Choroid plexus epithelial cell (primary cell): Measurements from ENCODE around the gene MCFD2.
A peak's percentile ranks its signal among the peaks of the same experiment; 100 is the strongest.
"Not testable (repeated sequence)": the region's sequence is repeated elsewhere in the genome, so short reads cannot be mapped to it uniquely, and the experiment has no call there.

Experiments used
- DNase-seq: peaks from one replicate; pipeline ENCODE4 v3.0.0-alpha.2; 2010; ENCODE audit warnings: low read depth
- H3K4me3 ChIP-seq: 2 replicates; pipeline ENCODE4 v1.5.1; 2011; ENCODE audit warnings: low read depth, mild to moderate bottlenecking, control low read depth, low read length, moderate library complexity
- TF ChIP-seq, protein P1 (sequence below): conservative IDR thresholded peaks from 2 replicates; pipeline ENCODE4 v1.5.1; 2011; ENCODE audit warnings: low read depth, mild to moderate bottlenecking, control low read depth, inconsistent platforms, low read length, moderate library complexity

Gene MCFD2

DNA sequence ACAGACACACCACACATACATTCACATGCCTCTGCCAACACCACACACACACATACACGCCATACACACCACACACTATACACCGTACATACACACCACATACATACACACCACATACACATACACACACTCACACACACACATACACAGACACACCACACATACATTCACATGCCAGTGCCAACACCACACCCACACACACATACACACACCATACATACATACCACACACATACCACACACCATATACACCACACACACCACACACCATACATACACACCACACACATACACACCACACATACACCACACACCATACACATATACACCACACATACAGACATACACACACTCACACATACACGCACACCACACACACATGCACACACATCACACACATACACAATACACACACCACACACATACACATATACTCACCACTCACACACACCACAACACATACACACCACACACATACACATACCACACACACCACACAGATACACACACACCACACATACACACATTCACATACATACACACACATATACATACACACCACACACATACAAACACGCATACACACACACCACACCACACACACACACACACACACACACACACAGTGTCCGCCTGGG is 37.2 kb downstream of the MCFD2 start:
- no peak for DNase-seq
- TF ChIP-seq, protein P1, sequence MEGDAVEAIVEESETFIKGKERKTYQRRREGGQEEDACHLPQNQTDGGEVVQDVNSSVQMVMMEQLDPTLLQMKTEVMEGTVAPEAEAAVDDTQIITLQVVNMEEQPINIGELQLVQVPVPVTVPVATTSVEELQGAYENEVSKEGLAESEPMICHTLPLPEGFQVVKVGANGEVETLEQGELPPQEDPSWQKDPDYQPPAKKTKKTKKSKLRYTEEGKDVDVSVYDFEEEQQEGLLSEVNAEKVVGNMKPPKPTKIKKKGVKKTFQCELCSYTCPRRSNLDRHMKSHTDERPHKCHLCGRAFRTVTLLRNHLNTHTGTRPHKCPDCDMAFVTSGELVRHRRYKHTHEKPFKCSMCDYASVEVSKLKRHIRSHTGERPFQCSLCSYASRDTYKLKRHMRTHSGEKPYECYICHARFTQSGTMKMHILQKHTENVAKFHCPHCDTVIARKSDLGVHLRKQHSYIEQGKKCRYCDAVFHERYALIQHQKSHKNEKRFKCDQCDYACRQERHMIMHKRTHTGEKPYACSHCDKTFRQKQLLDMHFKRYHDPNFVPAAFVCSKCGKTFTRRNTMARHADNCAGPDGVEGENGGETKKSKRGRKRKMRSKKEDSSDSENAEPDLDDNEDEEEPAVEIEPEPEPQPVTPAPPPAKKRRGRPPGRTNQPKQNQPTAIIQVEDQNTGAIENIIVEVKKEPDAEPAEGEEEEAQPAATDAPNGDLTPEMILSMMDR, result no peak
- H3K4me3 ChIP-seq, result no peak overlapping the region

DNA sequence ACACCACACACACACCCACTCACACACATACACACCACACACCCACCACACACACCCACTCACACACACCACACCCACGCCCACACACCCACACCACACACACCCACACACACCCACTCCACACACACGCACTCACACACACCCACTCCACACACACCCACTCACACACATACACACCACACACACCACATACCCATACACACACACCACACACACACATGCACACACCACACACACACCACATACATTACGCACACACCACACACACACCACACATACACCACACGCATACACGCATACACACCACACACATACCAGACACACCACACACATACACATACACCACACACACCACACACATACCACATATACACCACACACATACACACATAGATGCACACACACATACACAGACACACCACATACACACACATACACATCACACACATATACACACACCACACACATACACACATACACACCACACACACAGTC is 37.9 kb downstream of the MCFD2 start:
- TF ChIP-seq, protein P1, result no peak
- no peak overlapping the region for H3K4me3 ChIP-seq
- DNase-seq, result no peak

DNA sequence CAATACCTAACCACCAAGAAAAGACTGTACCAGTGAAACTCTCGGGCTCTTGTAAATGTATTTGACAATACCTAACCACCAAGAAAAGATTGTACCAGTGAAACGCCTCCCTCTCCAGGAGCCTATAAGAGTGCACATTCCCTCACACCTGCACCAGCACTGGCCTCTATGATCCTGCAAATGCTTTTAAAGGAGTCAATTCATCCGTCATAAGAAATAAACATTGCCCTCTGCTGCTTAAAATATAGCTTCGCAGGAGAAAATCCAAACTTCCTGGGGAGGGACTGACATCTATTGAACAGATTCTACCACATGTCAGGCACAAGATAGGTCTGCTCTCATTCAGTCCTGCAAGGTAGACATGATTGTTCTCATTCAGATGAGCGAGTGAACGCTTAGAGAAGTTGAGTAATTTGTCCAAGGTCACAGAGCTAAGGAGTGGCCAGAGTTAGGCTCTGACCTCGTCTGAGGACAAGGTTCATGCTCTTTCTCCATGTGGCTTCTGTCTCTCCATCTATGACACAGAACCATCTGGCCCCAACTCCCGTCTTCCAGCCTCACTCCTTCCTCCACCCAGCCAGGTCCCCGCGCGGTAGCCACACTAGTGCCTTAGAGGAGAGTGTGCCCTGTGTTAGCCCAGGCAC is 38.7 kb downstream of the MCFD2 start:
- TF ChIP-seq, protein P1, result peak; percentile 67
- DNase-seq, result peak; percentile 87
- H3K4me3 ChIP-seq, result no peak overlapping the region

DNA sequence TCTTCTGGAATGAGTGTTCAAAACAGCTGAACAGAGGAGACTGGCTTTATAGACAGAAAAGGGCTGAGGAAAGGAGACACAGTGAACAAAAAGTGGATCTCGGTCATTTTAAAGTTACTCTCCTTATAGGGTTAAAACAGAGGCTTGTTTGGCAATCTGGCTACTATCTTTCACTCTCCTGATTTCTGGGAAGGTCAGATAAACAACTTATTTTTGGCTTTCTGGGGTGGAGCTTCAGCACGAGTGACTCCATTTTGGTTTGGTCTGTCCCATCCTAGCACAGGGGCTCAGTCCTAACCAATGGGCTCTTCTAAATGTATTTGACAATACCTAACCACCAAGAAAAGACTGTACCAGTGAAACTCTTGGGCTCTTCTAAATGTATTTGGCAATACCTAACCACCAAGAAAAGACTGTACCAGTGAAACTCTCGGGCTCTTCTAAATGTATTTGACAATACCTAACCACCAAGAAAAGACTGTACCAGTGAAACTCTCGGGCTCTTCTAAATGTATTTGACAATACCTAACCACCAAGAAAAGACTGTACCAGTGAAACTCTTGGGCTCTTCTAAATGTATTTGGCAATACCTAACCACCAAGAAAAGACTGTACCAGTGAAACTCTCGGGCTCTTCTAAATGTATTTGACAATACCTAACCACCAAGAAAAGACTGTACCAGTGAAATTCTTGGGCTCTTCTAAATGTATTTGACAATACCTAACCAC is 39.5 kb downstream of the MCFD2 start:
- H3K4me3 ChIP-seq, DNase-seq: not testable (repeated sequence)

DNA sequence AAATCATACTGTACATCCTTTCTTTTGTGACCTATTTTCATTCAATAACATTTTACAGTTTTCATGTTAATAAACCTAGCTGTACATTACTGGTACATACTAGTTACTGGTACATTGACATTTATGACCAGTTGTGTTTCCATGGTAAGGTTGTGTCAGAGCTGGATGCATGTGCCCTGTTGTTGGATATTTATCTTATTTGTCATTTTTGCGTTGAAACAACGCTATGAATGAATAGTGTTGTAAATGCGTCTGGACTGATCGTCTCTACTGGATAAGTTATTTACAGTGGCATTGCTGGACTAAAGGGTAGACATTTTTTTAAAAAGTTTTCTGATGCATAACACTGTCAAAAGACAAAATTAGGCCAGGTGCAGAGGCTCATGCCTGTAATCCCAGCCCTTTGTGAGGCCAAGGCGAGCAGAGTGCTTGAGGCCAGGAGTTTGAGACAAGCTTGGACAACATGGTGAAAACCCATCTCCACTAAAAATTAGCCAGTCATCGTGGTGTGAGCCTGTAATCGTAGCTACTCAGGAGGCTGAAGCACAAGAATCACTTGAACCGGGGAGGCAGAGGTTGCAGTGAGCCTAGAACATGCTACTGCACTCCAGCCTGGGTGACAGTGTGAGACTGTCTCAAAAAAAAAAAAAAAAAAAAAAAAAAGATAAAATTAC is 40.2 kb downstream of the MCFD2 start:
- H3K4me3 ChIP-seq, result no peak overlapping the region
- TF ChIP-seq, protein P1, result no peak
- no peak for DNase-seq

DNA sequence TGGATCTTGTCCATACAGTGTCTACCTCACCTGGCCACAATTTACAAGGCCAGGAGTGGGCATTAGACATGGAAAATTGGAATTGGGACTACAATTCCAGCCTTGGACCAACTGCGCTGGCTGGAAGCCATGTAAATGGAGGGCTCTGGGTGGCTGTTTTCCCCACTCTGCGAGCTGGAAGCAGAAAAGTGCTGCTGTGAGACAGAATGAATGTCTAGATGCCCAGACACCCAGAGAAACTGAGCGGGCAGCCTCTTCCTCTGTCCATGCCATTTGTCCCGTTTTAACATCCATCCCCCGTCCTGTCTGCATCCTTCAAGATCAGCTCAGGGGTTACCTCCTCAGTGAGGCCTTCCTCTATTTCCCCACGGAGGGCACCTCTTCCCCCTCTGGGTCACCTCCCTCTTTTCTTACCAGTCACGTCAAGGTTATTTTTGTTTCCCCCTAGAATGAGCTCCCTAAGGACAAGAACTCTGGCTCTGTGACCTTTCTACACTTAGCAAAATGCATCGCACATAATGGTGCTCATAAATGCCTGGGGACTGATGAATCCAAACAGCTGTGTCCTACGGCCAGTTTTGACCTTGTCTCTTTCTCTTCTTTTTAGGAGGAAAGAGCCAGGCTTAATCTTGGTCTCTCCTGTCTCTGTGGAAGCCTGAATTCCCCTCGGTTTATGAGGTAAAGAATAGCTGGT is 41.2 kb downstream of the MCFD2 start:
- DNase-seq, result peak; percentile 25
- no peak overlapping the region for H3K4me3 ChIP-seq
- TF ChIP-seq, protein P1, result no peak
